A549 treated with GW870086 at 1 μM for 4 hours (cell line): ENCODE results near the gene KXD1. TPM values are rescaled to one million over a fixed set of nuclear protein-coding genes. Genes with fewer than 3 reads are reported as not detected.

ENCODE experiments used
- total RNA-seq: library from RNA; stranded (reverse); fragments of 200-300 nt; extraction: Qiagen RNA extraction; gene quantifications from 5 replicates; pipeline ENCODE4 v1.2.3, GENCODE V29; 2022; ENCODE audit warnings: low read depth

The KXD1 gene, protein sequence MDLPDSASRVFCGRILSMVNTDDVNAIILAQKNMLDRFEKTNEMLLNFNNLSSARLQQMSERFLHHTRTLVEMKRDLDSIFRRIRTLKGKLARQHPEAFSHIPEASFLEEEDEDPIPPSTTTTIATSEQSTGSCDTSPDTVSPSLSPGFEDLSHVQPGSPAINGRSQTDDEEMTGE
- 79.5 to 112 TPM (median 101 TPM) in 5 replicates for total RNA-seq

DNA sequence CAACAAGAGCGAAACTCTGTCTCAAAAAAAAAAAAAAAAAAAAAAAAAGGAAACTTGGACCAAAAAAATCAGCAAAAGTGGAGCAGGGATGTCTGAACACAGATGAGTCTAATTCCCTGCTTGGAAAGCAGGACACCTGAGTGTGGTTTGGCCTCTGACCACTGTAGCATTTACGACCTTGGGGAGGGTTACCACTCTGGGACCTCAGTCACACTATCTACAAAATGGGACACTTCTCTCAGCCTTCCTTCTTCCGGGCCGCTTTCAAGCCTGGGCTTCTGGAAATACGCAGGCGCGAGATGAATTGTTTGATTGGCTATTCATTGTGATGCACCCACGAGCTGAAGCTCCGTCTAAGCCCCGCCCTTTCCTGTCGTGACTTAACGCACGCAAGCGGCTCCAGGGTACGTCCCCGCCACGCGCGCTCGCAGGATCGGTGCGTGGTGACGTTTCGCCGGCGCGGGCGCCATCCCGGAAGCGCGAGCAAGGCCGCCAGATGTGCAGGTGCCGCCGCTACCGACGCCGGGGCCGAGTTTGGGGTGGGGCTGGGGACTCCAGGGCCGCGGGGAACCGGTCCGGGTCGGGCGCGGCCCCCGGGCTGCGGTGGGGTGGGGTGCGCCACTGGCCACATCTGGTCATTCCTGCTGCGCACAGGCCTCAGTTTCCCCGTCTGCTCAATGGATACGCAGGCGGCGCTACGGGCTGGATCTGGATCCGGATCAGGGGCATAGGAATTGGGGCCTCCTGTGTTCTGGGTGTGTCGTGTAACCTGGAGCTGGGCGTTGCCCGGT lies at the start of gene KXD1:
KXD1 (plus strand) TSS at position 460 of the 791 bp plus-strand sequence. CDS start 4,187 bp downstream, outside the sequence.

DNA sequence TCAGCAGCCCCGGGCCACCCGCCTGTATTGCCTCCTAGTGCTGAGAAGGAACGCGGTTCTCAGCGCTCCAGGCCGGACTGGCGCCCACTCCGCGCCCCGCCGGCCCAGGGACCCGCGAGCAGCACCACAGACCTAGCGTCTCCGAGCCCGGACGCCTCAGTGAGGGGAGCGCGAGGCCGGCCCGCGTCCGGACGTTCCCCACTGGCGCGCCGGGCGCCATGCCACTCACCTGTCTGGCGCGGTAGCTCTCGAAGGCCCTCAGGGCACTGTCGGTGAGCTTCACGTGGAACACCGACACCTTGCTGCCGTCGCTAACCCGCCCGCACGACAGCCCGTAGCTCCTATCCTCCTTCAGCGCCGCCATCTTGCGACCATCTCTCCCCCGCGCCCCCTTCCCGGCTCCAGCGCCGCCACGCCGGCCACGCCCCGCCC lies 36.0 kb upstream of the KXD1 start, which contains the start of gene ELL:
ELL (minus strand) TSS at position 379 of the 432 bp plus-strand sequence; CDS start at position 364, 15 bp downstream.

DNA sequence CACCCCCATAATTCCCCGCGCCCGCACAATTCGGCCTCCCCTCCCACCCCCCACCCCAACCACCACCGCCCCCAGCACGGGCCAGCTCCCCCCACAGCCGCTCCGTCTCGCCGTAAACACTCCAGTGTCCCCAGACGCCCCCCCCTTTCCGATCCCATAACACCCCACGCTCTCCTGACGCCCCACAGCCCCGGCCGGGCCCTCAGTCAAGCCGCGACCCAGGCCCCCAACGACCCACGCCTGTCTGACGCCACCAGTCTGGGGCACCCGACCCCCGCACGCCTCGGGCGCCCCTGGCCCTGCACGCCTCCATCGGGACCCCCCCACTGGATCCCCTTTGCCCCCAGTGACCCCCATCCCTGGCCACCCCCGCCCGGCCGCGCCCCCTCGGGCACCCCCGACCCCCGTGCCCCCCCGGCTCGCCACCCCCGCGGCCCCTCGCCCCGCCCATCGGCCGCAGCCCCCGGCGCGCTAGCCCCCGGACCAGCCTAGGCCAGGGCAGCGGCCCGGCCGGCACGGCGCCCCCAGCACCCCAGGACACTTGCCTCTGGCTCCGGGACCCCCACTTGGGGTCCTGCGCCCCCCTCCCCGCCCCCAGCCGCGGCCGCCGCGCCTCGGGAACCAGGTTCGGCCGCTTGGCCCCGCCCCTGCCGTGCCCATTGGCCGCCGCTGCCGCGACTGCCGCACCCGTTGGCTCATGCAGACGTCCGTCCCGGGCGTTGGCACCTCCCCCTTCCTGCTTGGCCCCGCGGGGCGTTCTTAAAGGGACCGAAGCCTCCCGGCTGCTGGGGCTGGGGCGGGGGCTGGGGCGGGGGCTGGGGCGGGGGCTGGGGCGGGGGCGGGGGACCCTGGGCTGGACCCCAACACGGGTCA lies 14.5 kb upstream of the KXD1 start, which contains the start of gene FKBP8:
FKBP8 (minus strand) TSS at position 633 of the 873 bp plus-strand sequence. CDS start 1,603 bp downstream, outside the sequence.

DNA sequence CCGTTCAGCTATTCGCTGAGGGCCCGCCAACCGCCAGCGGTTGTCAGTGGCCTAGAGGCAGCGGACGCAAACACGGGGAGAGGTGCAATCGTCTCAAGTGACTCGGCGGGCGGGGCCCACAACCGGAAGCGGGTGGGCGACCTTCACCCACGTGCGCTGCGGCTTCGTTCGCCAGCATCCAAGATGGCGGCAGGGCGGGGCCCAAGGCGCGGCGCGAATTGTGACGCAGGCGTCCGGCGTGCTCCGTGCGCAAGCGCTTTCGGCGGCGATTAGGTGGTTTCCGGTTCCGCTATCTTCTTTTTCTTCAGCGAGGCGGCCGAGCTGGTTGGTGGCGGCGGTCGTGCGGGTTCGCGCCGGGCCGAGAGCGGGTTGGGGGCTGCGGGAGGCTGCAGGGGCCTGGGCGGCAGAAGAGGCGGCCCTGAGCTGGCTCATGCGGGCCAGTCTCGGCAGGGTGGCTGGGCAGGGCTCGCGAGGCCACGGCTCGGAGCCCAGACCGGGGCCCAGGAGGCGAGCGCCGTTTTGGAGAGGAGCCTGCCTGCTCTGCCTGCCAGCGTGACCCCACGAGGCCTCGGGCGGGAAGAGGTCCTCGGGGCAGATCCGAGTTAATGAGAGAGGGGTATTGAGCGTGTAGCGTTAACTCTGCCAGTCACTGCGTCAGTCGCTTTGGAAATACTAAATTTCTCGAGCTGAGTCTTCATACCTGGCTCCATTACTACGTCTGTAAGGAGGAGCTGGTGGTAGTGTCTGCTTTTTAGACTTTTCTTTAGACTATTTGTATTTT lies 14.1 kb downstream of the KXD1 start, which contains the start of gene UBA52:
UBA52 (plus strand) TSS at position 294 of the 781 bp plus-strand sequence. CDS start 1,444 bp downstream, outside the sequence.

DNA sequence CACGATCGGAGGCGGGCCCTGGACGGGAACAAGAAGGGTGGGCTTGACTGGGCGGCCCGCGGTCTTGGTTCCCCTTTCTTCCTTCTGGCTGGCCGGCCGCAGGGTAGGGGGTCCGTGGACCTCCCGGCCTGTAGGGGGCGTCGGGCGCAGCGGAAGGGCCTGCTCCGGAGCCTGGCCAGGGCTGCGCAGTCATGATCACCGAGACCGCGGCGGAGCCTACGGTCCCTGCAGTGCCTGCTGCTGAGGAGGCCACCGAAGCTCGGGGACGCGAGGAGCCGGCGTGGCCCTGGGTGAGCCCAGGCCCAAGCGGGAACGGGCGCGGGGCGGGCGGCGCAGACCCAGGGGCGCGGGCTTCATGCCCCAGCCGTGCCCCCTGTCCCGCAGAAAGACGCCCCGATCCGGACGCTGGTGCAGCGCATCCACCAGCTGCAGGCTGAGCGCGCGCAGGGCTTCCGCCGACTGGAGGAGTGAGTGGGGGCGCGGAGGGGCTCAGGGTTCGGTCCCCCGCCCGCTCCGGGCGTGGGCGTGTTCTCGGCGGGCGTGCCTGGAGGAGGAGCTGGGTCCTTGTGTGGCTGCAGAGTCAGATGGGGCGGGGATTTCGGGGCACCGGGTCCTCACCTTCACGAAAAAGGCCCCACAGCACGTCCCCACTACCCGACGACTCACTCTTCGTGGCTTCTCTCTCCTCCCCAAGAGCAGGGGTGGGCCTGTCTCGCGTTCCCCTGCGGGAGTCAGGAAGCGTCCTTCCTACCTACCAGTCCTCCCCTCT lies 31.1 kb downstream of the KXD1 start, which contains the start of gene REX1BD:
REX1BD (plus strand) TSS at position 188 of the 769 bp plus-strand sequence; CDS start at position 192, 4 bp downstream.

DNA sequence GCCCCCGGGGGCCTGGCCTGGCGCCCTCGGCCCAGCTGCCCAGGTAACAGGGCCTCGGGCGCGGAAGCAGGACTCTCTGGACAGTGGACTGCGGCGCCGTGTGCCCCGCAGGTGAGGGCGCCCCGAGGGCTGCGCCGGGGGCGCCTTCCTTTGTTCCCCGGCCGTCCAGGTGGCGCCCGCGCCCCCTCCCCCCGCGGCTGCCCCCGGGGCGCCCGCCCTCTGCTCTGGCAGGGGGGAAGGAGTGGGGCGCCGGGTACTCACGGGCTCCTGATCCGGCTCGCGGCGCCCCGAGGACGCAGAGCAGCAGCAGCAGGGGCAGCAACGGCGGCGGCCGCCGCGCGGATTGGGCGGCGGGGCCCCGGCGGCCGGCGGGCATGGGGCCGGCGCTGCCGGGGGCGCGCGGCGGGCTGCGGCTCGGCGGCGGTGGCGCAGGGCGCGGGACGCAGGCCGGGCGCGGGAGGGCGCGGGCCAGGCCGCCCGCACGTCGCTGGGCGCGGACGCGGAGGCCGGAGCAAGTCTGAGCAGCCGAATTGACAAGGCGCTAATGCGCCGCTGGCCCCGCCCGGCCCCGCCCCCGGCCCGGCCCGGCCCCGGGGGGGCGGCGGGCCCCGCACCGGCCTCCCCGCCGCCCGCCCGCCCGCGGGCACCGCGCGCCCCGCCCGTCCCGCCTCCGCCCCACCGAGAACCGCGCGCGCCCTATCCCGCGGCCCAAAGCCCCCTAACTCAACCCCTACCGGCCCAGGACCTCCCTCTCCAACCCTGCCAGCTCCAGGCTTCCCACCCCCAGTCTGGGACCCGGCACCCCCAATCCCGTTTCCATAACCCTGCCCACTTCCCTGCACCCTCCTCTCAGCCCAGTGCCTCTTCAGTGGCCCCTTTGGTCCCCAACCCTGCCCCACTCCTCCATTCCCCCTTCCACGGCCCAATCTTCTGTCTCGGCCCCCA lies 48.9 kb downstream of the KXD1 start, which contains the start of gene CRLF1:
CRLF1 (minus strand) TSS at position 519 of the 945 bp plus-strand sequence; CDS start at position 376, 143 bp downstream.

DNA sequence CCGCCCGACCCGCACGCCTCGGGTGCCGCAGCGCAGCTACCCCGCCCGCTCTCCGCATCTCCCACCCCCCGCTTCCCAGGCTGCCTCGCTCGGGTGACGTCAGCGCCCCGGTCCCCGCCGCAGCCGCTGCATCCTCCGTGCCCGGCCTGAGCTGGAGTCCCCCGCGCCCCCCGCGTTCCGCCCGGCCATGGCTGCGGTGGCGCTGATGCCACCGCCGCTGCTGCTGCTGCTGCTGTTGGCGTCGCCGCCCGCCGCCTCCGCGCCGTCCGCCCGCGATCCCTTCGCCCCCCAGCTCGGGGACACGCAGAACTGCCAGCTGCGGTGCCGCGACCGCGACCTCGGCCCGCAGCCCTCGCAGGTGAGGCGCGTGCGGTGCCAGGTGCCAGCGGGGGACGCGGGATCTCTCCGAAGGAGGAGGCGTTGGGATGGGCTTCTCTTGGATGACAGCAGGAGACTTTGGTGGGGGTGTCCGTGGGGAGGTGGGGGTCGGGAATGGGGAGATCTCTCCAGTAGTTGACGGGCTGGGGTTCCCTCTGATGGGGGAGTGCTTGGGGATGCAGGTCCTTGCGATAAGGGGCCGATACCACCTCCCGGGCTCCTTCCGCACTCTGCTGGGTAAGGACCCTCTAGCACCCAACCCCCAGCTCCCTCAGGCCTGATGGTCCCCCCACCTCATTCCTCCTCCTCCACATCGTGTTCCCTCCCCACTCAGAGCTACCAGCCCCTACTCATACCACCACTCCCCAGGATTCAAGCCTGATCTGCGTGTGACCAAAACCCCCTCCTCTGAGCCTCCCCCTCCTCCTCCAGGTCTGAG lies 55.3 kb downstream of the KXD1 start, which contains the start of gene TMEM59L:
TMEM59L (plus strand) TSS at position 99 of the 817 bp plus-strand sequence; CDS start at position 188, 89 bp downstream.

Other genes starting within 250 kb of the KXD1 start
- gene LSM4, start 234.8 kb upstream of the KXD1 start, total RNA-seq: 212 to 250 TPM (median 232 TPM) in 5 replicates
- 1.8 to 3.6 TPM (median 2.7 TPM) in 5 replicates for gene PGPEP1, start 217.3 kb upstream of the KXD1 start, total RNA-seq
- 20.9 to 43.1 TPM (median 31.3 TPM) in 5 replicates for gene GDF15, start 171.7 kb upstream of the KXD1 start, total RNA-seq
- not detected in 5 replicates for gene LRRC25, start 160.2 kb upstream of the KXD1 start, total RNA-seq
- 30.1 to 52.2 TPM (median 50.3 TPM) in 5 replicates for gene SSBP4, start 138.5 kb upstream of the KXD1 start, total RNA-seq
- 30.3 to 46.1 TPM (median 41.6 TPM) in 5 replicates for gene ISYNA1, start 119.7 kb upstream of the KXD1 start, total RNA-seq
- 4.1 to 5.6 TPM (median 5.1 TPM) in 5 replicates for gene ELL, start 35.8 kb upstream of the KXD1 start, total RNA-seq
- gene FKBP8, start 14.3 kb upstream of the KXD1 start, total RNA-seq: 120 to 150 TPM (median 146 TPM) in 5 replicates
- gene UBA52, start 14.0 kb downstream of the KXD1 start, total RNA-seq: 1,104 to 1,219 TPM (median 1,137 TPM) in 5 replicates
- gene REX1BD, start 30.9 kb downstream of the KXD1 start, total RNA-seq: 46.5 to 56.7 TPM (median 56.3 TPM) in 5 replicates
- 2.5 to 5.2 TPM (median 3.6 TPM) in 5 replicates for gene CRLF1, start 48.9 kb downstream of the KXD1 start, total RNA-seq
- 3.8 to 6.1 TPM (median 5.8 TPM) in 5 replicates for gene TMEM59L, start 55.0 kb downstream of the KXD1 start, total RNA-seq
- gene KLHL26, start 79.2 kb downstream of the KXD1 start, total RNA-seq: 2.3 to 3.4 TPM (median 3.4 TPM) in 5 replicates
- gene CRTC1, start 125.8 kb downstream of the KXD1 start, total RNA-seq: 2.5 to 4.1 TPM (median 3.6 TPM) in 5 replicates
- 0.06 to 0.16 TPM (median 0.08 TPM) in 5 replicates for gene COMP, start 233.4 kb downstream of the KXD1 start, total RNA-seq